Upper lobe of right lung (tissue), 1 donor: ENCODE data around the gene ACTR6. TPM values are rescaled to one million over a fixed set of nuclear protein-coding genes. Genes with fewer than 3 reads are reported as not detected.

ENCODE experiments used
- ATAC-seq: fragments of 200-7000 bp; cut with Tn5 transposase; one replicate; pipeline ENCODE4 v1.9.1; 2020; ENCODE audit warnings: mild to moderate bottlenecking, moderate library complexity
- DNase-seq: peaks from one replicate; pipeline ENCODE4 v3.0.0-alpha.2; 2020
- H3K27ac ChIP-seq: fragments of 200-600 bp; one replicate; pipeline ENCODE4 v1.8.0; 2022
- H3K27me3 ChIP-seq: fragments of 200-600 bp; one replicate; pipeline ENCODE4 v1.8.0; 2022; ENCODE audit warnings: mild to moderate bottlenecking
- H3K36me3 ChIP-seq: fragments of 200-600 bp; one replicate; pipeline ENCODE4 v1.8.0; 2022
- H3K4me1 ChIP-seq: fragments of 200-600 bp; one replicate; pipeline ENCODE4 v1.8.0; 2022
- H3K4me3 ChIP-seq: fragments of 200-600 bp; one replicate; pipeline ENCODE4 v1.8.0; 2022; ENCODE audit warnings: mild to moderate bottlenecking
- H3K9me3 ChIP-seq: fragments of 200-600 bp; one replicate; pipeline ENCODE4 v1.8.0; 2022
- CTCF ChIP-seq: fragments of 200-600 bp; IDR thresholded peaks from one replicate; pipeline ENCODE4 v1.8.0; 2022; ENCODE audit warnings: antibody characterized with exemption
- intact Hi-C: fragments of 100-400 bp; cut with DNase I; formaldehyde crosslinking; loops from one replicate; pipeline ENCODE4 v1.11.0; 2022
- total RNA-seq: library from RNA; stranded (reverse); fragmentation: NEBNext Ultra II Directional; extraction: Animal tissue kit (Norgen Biotek cat#: 25700); gene quantifications from one replicate; pipeline ENCODE4 v1.2.1, GENCODE V29; 2021
- donor health status: DM: no; HTN: yes; CAD: no; lungs with severe emphysema.

ACTR6 gene
- total RNA-seq, 1 donor from 2014 or later = 25.2 TPM

GRCh38 chr12:100243137-100243536 is 42.5 kb downstream of the ACTR6 start:
- DNase-seq = no peak
- Histone ChIP-seq H3K4me1 (no peaks in the 10 kb centered on the region), H3K36me3 (no peaks in the 10 kb centered on the region), H3K9me3 (no peaks in the 10 kb centered on the region), H3K27ac (no peak overlapping the region), H3K4me3 (no peak overlapping the region), H3K27me3 (no peaks in the 10 kb centered on the region)
- TF ChIP-seq CTCF = no peak
- ATAC-seq = no peak
- intact Hi-C loops = no loop called here

- no peaks in the 10 kb centered on the region for H3K36me3 ChIP-seq
- H3K4me3 ChIP-seq = no peak overlapping the region
- intact Hi-C loops = no loop called here
- no peaks in the 10 kb centered on the region for H3K4me1 ChIP-seq
- no peak for TF ChIP-seq CTCF
- ATAC-seq = no peak
- no peak for DNase-seq
- no peaks in the 10 kb centered on the region for H3K27me3 ChIP-seq
- no peaks in the 10 kb centered on the region for H3K9me3 ChIP-seq
- no peak overlapping the region for H3K27ac ChIP-seq
Measured at GRCh38 chr12:100247765-100248164, 47.1 kb downstream of the ACTR6 start.

GRCh38 chr12:100248886-100249285 is 48.3 kb downstream of the ACTR6 start:
- H3K36me3 ChIP-seq = no peaks in the 10 kb centered on the region
- H3K27me3 ChIP-seq = no peaks in the 10 kb centered on the region
- no peak for TF ChIP-seq CTCF
- no peak overlapping the region for H3K4me3 ChIP-seq
- intact Hi-C loops = no loop called here
- H3K4me1 ChIP-seq = no peaks in the 10 kb centered on the region
- DNase-seq (no peak), ATAC-seq (no peak)
- H3K27ac ChIP-seq = no peak overlapping the region
- no peaks in the 10 kb centered on the region for H3K9me3 ChIP-seq

- H3K27me3 ChIP-seq = no peaks in the 10 kb centered on the region
- intact Hi-C loops = no loop called here
- H3K9me3 ChIP-seq = no peaks in the 10 kb centered on the region
- no peak overlapping the region for H3K4me3 ChIP-seq
- TF ChIP-seq CTCF = no peak
- DNase-seq = no peak
- H3K27ac ChIP-seq = no peak overlapping the region
- ATAC-seq = no peak
- no peaks in the 10 kb centered on the region for H3K4me1 ChIP-seq
- no peaks in the 10 kb centered on the region for H3K36me3 ChIP-seq
Measured at GRCh38 chr12:100249941-100250340, 49.3 kb downstream of the ACTR6 start.

- intact Hi-C loops = no loop called here
- no peaks in the 10 kb centered on the region for H3K9me3 ChIP-seq
- H3K27ac ChIP-seq = no peak overlapping the region
- DNase-seq (no peak), ATAC-seq (peak; percentile 74)
- no peak for TF ChIP-seq CTCF
- no peaks in the 10 kb centered on the region for H3K27me3 ChIP-seq
- no peaks in the 10 kb centered on the region for H3K36me3 ChIP-seq
- no peak overlapping the region for H3K4me3 ChIP-seq
- no peaks in the 10 kb centered on the region for H3K4me1 ChIP-seq
Measured at GRCh38 chr12:100251917-100252316, 51.3 kb downstream of the ACTR6 start.

- no peaks in the 10 kb centered on the region for H3K4me1 ChIP-seq
- TF ChIP-seq CTCF = no peak
Measured at GRCh38 chr12:100253437-100253836, 52.8 kb downstream of the ACTR6 start.

More at GRCh38 chr12:100253437-100253836, 52.8 kb downstream of the ACTR6 start:
- no peak overlapping the region for H3K27ac ChIP-seq
- no peaks in the 10 kb centered on the region for H3K27me3 ChIP-seq
- DNase-seq = no peak
- H3K9me3 ChIP-seq = no peaks in the 10 kb centered on the region
- ATAC-seq = no peak
- intact Hi-C loops = no loop called here
- no peak overlapping the region for H3K4me3 ChIP-seq
- no peaks in the 10 kb centered on the region for H3K36me3 ChIP-seq
